ENCODE data around the gene EML6.

The EML6 gene

GRCh38 chr2:55019526-55020258 is 296.2 kb downstream of the EML6 start:
- Histone ChIP-seq H3K27ac (no peak overlapping the region), H3K9ac (no peak overlapping the region), H3K4me3 (no peak overlapping the region), H4K20me1 (peaks cover 99% of the 10 kb centered on the region), H3K4me1 (peaks cover 31% of the 10 kb centered on the region), H3K27me3 (no peaks in the 10 kb centered on the region), H3K9me3 (peaks cover 16% of the 10 kb centered on the region), H3K4me2 (peak overlapping the region; percentile 60), H3K36me3 (peaks cover 57% of the 10 kb centered on the region)
- TF ChIP-seq Cebpa-rat (IDR thresholded peaks at IDR 0.05) = no peak

Measured in BLaER1 (cell line).